SU-DHL-6 (cell line): ENCODE measurements around the gene EHD4.

ENCODE experiments used
- H2AFZ ChIP-seq: fragments of 200-600 bp; sonication (generic); 2 replicates; pipeline ENCODE4 v1.6.1; 2014; ENCODE audit warnings: low read depth, mild to moderate bottlenecking, moderate library complexity, mixed read lengths, antibody characterized with exemption, low read length; ENCODE audit not compliant: severe bottlenecking
- H3F3A ChIP-seq: fragments of 200-600 bp; shearing (Covaris generic); 2 replicates; pipeline ENCODE4 v1.6.0; 2016; ENCODE audit warnings: antibody characterized with exemption, mild to moderate bottlenecking; ENCODE audit not compliant: insufficient read depth
- H3K27ac ChIP-seq: fragments of 200-600 bp; sonication (generic); 2 replicates; pipeline ENCODE4 v1.5.1; 2016; ENCODE audit warnings: low read depth, mild to moderate bottlenecking, low read length, moderate library complexity, mixed read lengths
- H3K27me3 ChIP-seq: fragments of 200-600 bp; sonication (generic), shearing (Covaris generic); 2 replicates; pipeline ENCODE4 v1.6.0; 2014; ENCODE audit warnings: mild to moderate bottlenecking, low read length
- H3K36me3 ChIP-seq: fragments of 200-600 bp; sonication (generic); 2 replicates; pipeline ENCODE4 v1.6.1; 2014; ENCODE audit warnings: mild to moderate bottlenecking, low read length, mixed read lengths
- H3K4me2 ChIP-seq: fragments of 300-600, 200-600 bp; shearing (Covaris generic), sonication (generic); 2 replicates; pipeline ENCODE4 v1.6.0; 2014; ENCODE audit warnings: low read length, low read depth, mild to moderate bottlenecking; ENCODE audit not compliant: poor library complexity, severe bottlenecking
- H3K4me3 ChIP-seq: fragments of 200-600 bp; sonication (generic); 2 replicates; pipeline ENCODE4 v1.5.1; 2014; ENCODE audit warnings: antibody characterized with exemption, low read length, mild to moderate bottlenecking, mixed read lengths; ENCODE audit not compliant: insufficient read depth, poor library complexity, severe bottlenecking
- H3K79me2 ChIP-seq: fragments of 200-600 bp; sonication (generic); 2 replicates; pipeline ENCODE4 v1.6.1; 2014; ENCODE audit warnings: mild to moderate bottlenecking, low read length, moderate library complexity; ENCODE audit not compliant: insufficient read depth
- H3K9ac ChIP-seq: fragments of 200-600 bp; sonication (generic); 2 replicates; pipeline ENCODE4 v1.7.0; 2014; ENCODE audit warnings: mild to moderate bottlenecking, low read length
- H3K9me2 ChIP-seq: fragments of 200-600 bp; sonication (generic); replicated peaks from 2 replicates; pipeline ENCODE4 v1.6.1; 2014; ENCODE audit warnings: low read length; ENCODE audit not compliant: insufficient read depth
- H3K9me3 ChIP-seq: fragments of 200-600 bp; sonication (generic); 2 replicates; pipeline ENCODE4 v1.6.1; 2014; ENCODE audit warnings: low read length, mixed read lengths; ENCODE audit not compliant: insufficient read depth
- H4K20me1 ChIP-seq: fragments of 200-600 bp; sonication (generic); 2 replicates; pipeline ENCODE4 v1.6.1; 2014; ENCODE audit warnings: low read depth, mild to moderate bottlenecking, antibody characterized with exemption, low read length, moderate library complexity, mixed read lengths
- EZH2phosphoT487 ChIP-seq: fragments of 200-600 bp; sonication (generic), shearing (Covaris generic); conservative IDR thresholded peaks from 2 replicates; pipeline ENCODE4 v1.6.1; 2018; ENCODE audit warnings: mild to moderate bottlenecking, antibody characterized with exemption, low read length, moderate library complexity, mixed read lengths
- TF ChIP-seq, protein P1 (sequence below): fragments of 200-600 bp; sonication (generic); IDR thresholded peaks from one replicate; pipeline ENCODE4 v1.5.1; 2017; ENCODE audit warnings: antibody characterized with exemption, mild to moderate bottlenecking, low read length, moderate library complexity; ENCODE audit not compliant: insufficient read depth, poor library complexity, severe bottlenecking

Gene EHD4

GRCh38 chr15:41881920-41882688 is 90.3 kb downstream of the EHD4 start:
- Histone ChIP-seq H3K27me3 (no peaks in the 10 kb centered on the region), H3K9me3 (no peaks in the 10 kb centered on the region), H3K27ac (no peak overlapping the region), H3K9me2 (no peaks in the 10 kb centered on the region), H3K9ac (no peak overlapping the region), H3K4me3 (no peak overlapping the region), H3F3A (no peaks in the 10 kb centered on the region), H3K36me3 (no peaks in the 10 kb centered on the region), H4K20me1 (no peaks in the 10 kb centered on the region), H2AFZ (no peak overlapping the region), H3K4me2 (no peak overlapping the region), H3K79me2 (no peaks in the 10 kb centered on the region)
- TF ChIP-seq, protein P1, sequence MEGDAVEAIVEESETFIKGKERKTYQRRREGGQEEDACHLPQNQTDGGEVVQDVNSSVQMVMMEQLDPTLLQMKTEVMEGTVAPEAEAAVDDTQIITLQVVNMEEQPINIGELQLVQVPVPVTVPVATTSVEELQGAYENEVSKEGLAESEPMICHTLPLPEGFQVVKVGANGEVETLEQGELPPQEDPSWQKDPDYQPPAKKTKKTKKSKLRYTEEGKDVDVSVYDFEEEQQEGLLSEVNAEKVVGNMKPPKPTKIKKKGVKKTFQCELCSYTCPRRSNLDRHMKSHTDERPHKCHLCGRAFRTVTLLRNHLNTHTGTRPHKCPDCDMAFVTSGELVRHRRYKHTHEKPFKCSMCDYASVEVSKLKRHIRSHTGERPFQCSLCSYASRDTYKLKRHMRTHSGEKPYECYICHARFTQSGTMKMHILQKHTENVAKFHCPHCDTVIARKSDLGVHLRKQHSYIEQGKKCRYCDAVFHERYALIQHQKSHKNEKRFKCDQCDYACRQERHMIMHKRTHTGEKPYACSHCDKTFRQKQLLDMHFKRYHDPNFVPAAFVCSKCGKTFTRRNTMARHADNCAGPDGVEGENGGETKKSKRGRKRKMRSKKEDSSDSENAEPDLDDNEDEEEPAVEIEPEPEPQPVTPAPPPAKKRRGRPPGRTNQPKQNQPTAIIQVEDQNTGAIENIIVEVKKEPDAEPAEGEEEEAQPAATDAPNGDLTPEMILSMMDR: no peak
- TF ChIP-seq EZH2phosphoT487: no peak

DNA sequence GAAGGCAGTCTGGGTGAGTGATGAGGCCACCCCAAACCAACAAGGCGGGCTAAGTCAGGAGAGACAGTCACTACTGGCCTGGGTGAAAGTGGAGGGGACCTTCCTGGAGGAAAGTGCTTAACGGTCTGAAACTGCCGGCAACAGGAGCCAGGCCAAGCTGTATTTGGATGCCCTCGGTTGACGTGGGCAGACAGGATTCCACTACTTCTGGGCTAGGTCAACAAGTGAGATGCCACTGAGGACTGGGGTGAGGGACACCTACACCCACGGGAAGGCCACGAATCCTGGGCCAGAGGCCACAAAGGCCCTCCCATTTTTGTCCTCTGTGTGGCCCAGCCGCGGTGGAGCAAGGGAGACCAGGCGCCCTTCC is 90.8 kb downstream of the EHD4 start:
- Histone ChIP-seq H3K9me3 (no peaks in the 10 kb centered on the region), H3K27me3 (no peaks in the 10 kb centered on the region), H3K27ac (no peak overlapping the region), H3F3A (no peaks in the 10 kb centered on the region), H3K79me2 (no peaks in the 10 kb centered on the region), H4K20me1 (no peaks in the 10 kb centered on the region), H3K9ac (no peak overlapping the region), H3K4me2 (no peak overlapping the region), H3K9me2 (no peaks in the 10 kb centered on the region), H2AFZ (no peak overlapping the region), H3K36me3 (no peaks in the 10 kb centered on the region), H3K4me3 (no peak overlapping the region)
- no peak for TF ChIP-seq EZH2phosphoT487
- TF ChIP-seq, protein P1: no peak

DNA sequence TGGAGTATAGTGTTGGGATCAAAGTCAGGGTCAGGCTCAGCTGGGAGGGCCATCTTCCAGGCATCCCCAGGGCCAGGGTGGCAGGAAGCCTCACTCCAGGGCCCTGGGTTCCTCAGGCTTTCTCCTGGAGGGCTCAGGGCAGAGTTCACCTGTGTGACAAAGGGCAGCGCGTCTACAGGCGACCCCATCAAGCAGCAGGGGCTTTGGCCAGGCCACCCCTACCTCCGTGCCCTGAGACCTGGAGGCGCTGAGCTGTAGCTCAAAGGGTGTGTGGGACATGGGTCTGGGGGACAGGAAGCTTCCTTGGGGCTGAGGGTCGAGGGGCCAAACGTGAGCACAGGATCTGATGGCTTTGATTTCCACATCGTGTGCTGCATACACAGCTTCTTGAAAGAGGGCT is 91.3 kb downstream of the EHD4 start:
- Histone ChIP-seq H3K9ac (no peak overlapping the region), H2AFZ (no peak overlapping the region), H3F3A (no peaks in the 10 kb centered on the region), H3K27ac (no peak overlapping the region), H3K27me3 (no peaks in the 10 kb centered on the region), H3K9me2 (no peaks in the 10 kb centered on the region), H3K9me3 (no peaks in the 10 kb centered on the region), H3K36me3 (no peaks in the 10 kb centered on the region), H3K4me3 (no peak overlapping the region), H4K20me1 (no peaks in the 10 kb centered on the region), H3K4me2 (no peak overlapping the region), H3K79me2 (no peaks in the 10 kb centered on the region)
- no peak for TF ChIP-seq EZH2phosphoT487
- TF ChIP-seq, protein P1: no peak
